Neural cell (in vitro differentiated cells): Measurements from ENCODE around the gene MALRD1.

Experiments used
- CTCF ChIP-seq: fragments of 450-650 bp; IDR thresholded peaks from 2 replicates; pipeline ENCODE4 v1.5.1; 2014; ENCODE audit warnings: antibody characterized with exemption, mild to moderate bottlenecking, moderate library complexity; ENCODE audit not compliant: poor library complexity, severe bottlenecking
- RAD21 ChIP-seq: fragments of 450-650 bp; conservative IDR thresholded peaks from 2 replicates; pipeline ENCODE4 v1.6.1; 2014; ENCODE audit warnings: antibody characterized with exemption, mild to moderate bottlenecking, moderate library complexity

- no peak for TF ChIP-seq RAD21
- no peak for TF ChIP-seq CTCF
These were observed 23.3 kb downstream of the MALRD1 start for GRCh38 chr10:19071946-19072345.
